HEK293T (cell line): ENCODE data around the gene IFNLR1.

Experiments used
- BHLHE40 ChIP-seq: fragments of 450-650 bp; IDR thresholded peaks from 2 replicates; pipeline ENCODE4 v1.6.1; 2016; ENCODE audit warnings: mild to moderate bottlenecking, moderate library complexity, borderline replicate concordance
- CTBP1 ChIP-seq: fragments of 450-650 bp; IDR thresholded peaks from 2 replicates; pipeline ENCODE4 v1.6.1; 2016; ENCODE audit warnings: borderline replicate concordance
- ELF4 ChIP-seq: fragments of 450-650 bp; IDR thresholded peaks from 2 replicates; pipeline ENCODE4 v1.6.1; 2017; ENCODE audit warnings: antibody characterized with exemption
- FOXA1 ChIP-seq: fragments of 450-650 bp; IDR thresholded peaks from 2 replicates; pipeline ENCODE4 v1.6.1; 2016; ENCODE audit warnings: mild to moderate bottlenecking
- FOXK2 ChIP-seq: fragments of 450-650 bp; IDR thresholded peaks from 2 replicates; pipeline ENCODE4 v1.6.1; 2016; ENCODE audit warnings: mild to moderate bottlenecking
- FOXM1 ChIP-seq: fragments of 450-650 bp; IDR thresholded peaks from 2 replicates; pipeline ENCODE4 v1.6.1; 2017; ENCODE audit warnings: mild to moderate bottlenecking, borderline replicate concordance
- HDGF ChIP-seq: fragments of 450-650 bp; IDR thresholded peaks from 2 replicates; pipeline ENCODE4 v1.6.1; 2017; ENCODE audit warnings: antibody characterized with exemption, borderline replicate concordance
- LEF1 ChIP-seq: fragments of 450-650 bp; IDR thresholded peaks from 2 replicates; pipeline ENCODE4 v1.6.1; 2017; ENCODE audit warnings: mild to moderate bottlenecking, borderline replicate concordance
- SUZ12 ChIP-seq: fragments of 450-650 bp; IDR thresholded peaks from 2 replicates; pipeline ENCODE4 v1.6.1; 2016; ENCODE audit warnings: mild to moderate bottlenecking
- TF ChIP-seq, protein P1 (sequence below): fragments of 450-650 bp; IDR thresholded peaks from 2 replicates; pipeline ENCODE4 v1.6.1; 2016

DNA sequence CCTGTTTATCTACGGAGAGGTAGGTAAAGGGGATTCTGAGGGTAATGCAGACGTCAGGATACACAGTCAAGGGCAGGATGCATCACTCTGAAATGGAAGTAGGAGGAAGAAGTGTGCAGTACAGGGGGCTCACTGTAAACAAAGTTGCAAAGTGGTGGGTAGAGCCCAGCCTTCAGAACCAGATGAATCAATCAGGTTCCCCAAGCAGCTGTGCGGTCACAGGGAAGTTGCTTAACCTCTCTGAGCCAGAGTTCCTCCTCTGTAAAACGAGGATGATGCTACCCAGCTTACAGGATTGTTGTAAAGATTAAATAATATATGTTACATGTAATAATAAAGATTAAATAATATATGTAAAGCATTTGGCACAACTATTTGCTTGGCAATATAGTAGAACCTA, 61.6 kb downstream of the IFNLR1 start:
- no peak for TF ChIP-seq FOXA1
- no peak for TF ChIP-seq FOXK2
- TF ChIP-seq BHLHE40: no peak
- no peak for TF ChIP-seq LEF1
- no peak for TF ChIP-seq CTBP1
- no peak for TF ChIP-seq ELF4
- no peak for TF ChIP-seq FOXM1
- TF ChIP-seq, protein P1, sequence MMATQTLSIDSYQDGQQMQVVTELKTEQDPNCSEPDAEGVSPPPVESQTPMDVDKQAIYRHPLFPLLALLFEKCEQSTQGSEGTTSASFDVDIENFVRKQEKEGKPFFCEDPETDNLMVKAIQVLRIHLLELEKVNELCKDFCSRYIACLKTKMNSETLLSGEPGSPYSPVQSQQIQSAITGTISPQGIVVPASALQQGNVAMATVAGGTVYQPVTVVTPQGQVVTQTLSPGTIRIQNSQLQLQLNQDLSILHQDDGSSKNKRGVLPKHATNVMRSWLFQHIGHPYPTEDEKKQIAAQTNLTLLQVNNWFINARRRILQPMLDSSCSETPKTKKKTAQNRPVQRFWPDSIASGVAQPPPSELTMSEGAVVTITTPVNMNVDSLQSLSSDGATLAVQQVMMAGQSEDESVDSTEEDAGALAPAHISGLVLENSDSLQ: no peak
- TF ChIP-seq SUZ12: no peak
- no peak for TF ChIP-seq HDGF
